Measurements from ENCODE around the gene GLYR1. TPM values are rescaled to one million over a fixed set of nuclear protein-coding genes. Genes with fewer than 3 reads are reported as not detected.

The GLYR1 gene
- total and polyA plus RNA-seq, 2 of the 4 experiments (the other 2 are of a cell fraction), result 26.0 to 54.2 TPM

GRCh38 chr16:4763791-4764190 is 83.3 kb downstream of the GLYR1 start:
- Histone ChIP-seq H2AK5ac (ENCODE audit: low read depth, low read length) (no peak overlapping the region), H3K9me3 (ENCODE audit: control insufficient read depth, insufficient read depth, low read length) (no peaks in the 10 kb centered on the region), H3K27me3 (ENCODE audit: control insufficient read depth, insufficient read depth, low read length) (no peaks in the 10 kb centered on the region), H2BK20ac (ENCODE audit: low read depth, low read length) (no peak overlapping the region), H3K27ac (ENCODE audit: insufficient read depth, low read length) (no peak overlapping the region), H3K79me1 (ENCODE audit: low read depth in 1 of 2, low read length in 2 of 2) (peaks cover 18 to 33% of the 10 kb centered on the region in 2 experiments; a peak in 3 of 4 replicates), H4K8ac (ENCODE audit: low read depth in 2 of 2, low read length in 2 of 2) (no peak overlapping the region), H3K14ac (replicated peaks; ENCODE audit: low read depth, low read length) (no peak overlapping the region), H3K36me3 (ENCODE audit: control insufficient read depth, insufficient read depth, low read length) (peaks cover 48% of the 10 kb centered on the region), H3K9ac (ENCODE audit: low read depth, low read length) (no peak overlapping the region), H3K18ac (ENCODE audit: low read depth, low read length) (no peak overlapping the region), H4K5ac (ENCODE audit: low read depth, low read length) (no peak overlapping the region), H3K4me3 (ENCODE audit: insufficient read depth, low read depth, low read length) (no peak overlapping the region), H3K4me1 (ENCODE audit: control insufficient read depth, insufficient read depth, low read length) (peaks cover 7% of the 10 kb centered on the region), H3K56ac (ENCODE audit: extremely low read depth, insufficient read depth, low read length) (no peak overlapping the region), H2BK120ac (ENCODE audit: low read depth, low read length) (no peak overlapping the region), H3K23ac (ENCODE audit: low read depth, low read length) (no peak overlapping the region), H4K20me1 (ENCODE audit: insufficient read depth, low read length) (no peaks in the 10 kb centered on the region; the same call in 1 of the 2 replicates), H2BK5ac (ENCODE audit: low read depth, low read length, poor library complexity, severe bottlenecking) (no peak overlapping the region), H4K91ac (ENCODE audit: insufficient read depth, low read depth, low read length) (no peak overlapping the region), H2AFZ (replicated peaks; ENCODE audit: low read length, poor library complexity) (no peak overlapping the region), H2AK9ac (replicated peaks; ENCODE audit: low read depth, low read length, poor library complexity) (no peak overlapping the region), H3K9me1 (ENCODE audit: insufficient read depth, low read length) (peaks cover under 1% of the 10 kb centered on the region; the same call in 1 of the 2 replicates), H3K4me2 (ENCODE audit: low read depth, low read length) (no peak overlapping the region), H3K4ac (ENCODE audit: low read depth, low read length) (no peak overlapping the region), H2BK15ac (ENCODE audit: low read depth, low read length) (no peak overlapping the region)
- ChIA-PET POLR2A (ENCODE audit: unreplicated experiment) (no interaction called here), CTCF (no interaction called here)
- 86% methylated on average over 4 of the region's 7 CpGs; no CpG with 5 or more reads in 1 of the 2 experiments for WGBS, 2 experiments (ENCODE audit: extremely low coverage in 2 of 2, insufficient read length in 1 of 2)
- in situ Hi-C loops (cut with MboI; ENCODE audit: low sequenced_read_pairs), result loop anchor here (10.0 kb wide), 1 partner anchor 191 kb away; the partner anchor contains the start of gene SEC14L5
- TF ChIP-seq RCOR1 (IDR thresholded peaks at IDR 0.05; ENCODE audit: insufficient replicate concordance, low read length) (no peak), CHD1 (IDR thresholded peaks at IDR 0.05; ENCODE audit: low read depth, low read length) (no peak), MXI1 (IDR thresholded peaks at IDR 0.05; ENCODE audit: borderline replicate concordance, low read depth, low read length) (no peak), MAZ (IDR thresholded peaks at IDR 0.05; ENCODE audit: borderline replicate concordance, low read depth, low read length) (no peak), NFE2L2 (IDR thresholded peaks at IDR 0.05; ENCODE audit: low read depth, low read length) (no peak), RAD21 (IDR thresholded peaks at IDR 0.05; ENCODE audit: low read length) (no peak), RFX5 (IDR thresholded peaks at IDR 0.05; ENCODE audit: low read depth, low read length) (no peak), CEBPB (IDR thresholded peaks at IDR 0.05; ENCODE audit: low read depth, low read length) (no peak), SMC3 (IDR thresholded peaks at IDR 0.05; ENCODE audit: low read depth, low read length) (no peak), BHLHE40 (IDR thresholded peaks at IDR 0.05; ENCODE audit: low read depth, low read length) (no peak), MAFK (IDR thresholded peaks at IDR 0.05; ENCODE audit: low read depth, low read length) (no peak), FOS (IDR thresholded peaks at IDR 0.05; ENCODE audit: low read depth, low read length) (no peak), POLR2A (IDR thresholded peaks at IDR 0.05; ENCODE audit: low read depth, low read length) (no peak)
- TF ChIP-seq, protein P1, sequence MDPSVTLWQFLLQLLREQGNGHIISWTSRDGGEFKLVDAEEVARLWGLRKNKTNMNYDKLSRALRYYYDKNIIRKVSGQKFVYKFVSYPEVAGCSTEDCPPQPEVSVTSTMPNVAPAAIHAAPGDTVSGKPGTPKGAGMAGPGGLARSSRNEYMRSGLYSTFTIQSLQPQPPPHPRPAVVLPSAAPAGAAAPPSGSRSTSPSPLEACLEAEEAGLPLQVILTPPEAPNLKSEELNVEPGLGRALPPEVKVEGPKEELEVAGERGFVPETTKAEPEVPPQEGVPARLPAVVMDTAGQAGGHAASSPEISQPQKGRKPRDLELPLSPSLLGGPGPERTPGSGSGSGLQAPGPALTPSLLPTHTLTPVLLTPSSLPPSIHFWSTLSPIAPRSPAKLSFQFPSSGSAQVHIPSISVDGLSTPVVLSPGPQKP (IDR thresholded peaks at IDR 0.05; ENCODE audit: borderline replicate concordance, low read depth, low read length), result no peak
- TF ChIP-seq, protein P2, sequence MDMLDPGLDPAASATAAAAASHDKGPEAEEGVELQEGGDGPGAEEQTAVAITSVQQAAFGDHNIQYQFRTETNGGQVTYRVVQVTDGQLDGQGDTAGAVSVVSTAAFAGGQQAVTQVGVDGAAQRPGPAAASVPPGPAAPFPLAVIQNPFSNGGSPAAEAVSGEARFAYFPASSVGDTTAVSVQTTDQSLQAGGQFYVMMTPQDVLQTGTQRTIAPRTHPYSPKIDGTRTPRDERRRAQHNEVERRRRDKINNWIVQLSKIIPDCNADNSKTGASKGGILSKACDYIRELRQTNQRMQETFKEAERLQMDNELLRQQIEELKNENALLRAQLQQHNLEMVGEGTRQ (IDR thresholded peaks at IDR 0.05; ENCODE audit: low read depth, low read length), result no peak
- TF ChIP-seq, protein P3, sequence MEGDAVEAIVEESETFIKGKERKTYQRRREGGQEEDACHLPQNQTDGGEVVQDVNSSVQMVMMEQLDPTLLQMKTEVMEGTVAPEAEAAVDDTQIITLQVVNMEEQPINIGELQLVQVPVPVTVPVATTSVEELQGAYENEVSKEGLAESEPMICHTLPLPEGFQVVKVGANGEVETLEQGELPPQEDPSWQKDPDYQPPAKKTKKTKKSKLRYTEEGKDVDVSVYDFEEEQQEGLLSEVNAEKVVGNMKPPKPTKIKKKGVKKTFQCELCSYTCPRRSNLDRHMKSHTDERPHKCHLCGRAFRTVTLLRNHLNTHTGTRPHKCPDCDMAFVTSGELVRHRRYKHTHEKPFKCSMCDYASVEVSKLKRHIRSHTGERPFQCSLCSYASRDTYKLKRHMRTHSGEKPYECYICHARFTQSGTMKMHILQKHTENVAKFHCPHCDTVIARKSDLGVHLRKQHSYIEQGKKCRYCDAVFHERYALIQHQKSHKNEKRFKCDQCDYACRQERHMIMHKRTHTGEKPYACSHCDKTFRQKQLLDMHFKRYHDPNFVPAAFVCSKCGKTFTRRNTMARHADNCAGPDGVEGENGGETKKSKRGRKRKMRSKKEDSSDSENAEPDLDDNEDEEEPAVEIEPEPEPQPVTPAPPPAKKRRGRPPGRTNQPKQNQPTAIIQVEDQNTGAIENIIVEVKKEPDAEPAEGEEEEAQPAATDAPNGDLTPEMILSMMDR (conservative IDR thresholded peaks at IDR 0.05; ENCODE audit: low read depth, low read length), result no peak
- intact Hi-C loops (cut with micrococcal nuclease), result no loop called here
- no peak for DNase-seq
- ATAC-seq (ENCODE audit: low read depth), result no peak
- dilution Hi-C loops (cut with HindIII; ENCODE audit: low sequenced_read_pairs, unreplicated experiment), result no loop called here
- TSS peak; percentile 18 for BruUV-seq (replicated peaks)
